Breast epithelium (tissue), 3 donors: Measurements from ENCODE around the gene FNIP2.

Source experiments
- CTCF ChIP-seq, 3 donors: fragments of 450-650 bp; IDR thresholded peaks; one replicate each; pipeline ENCODE4 v1.5.1; 2016 to 2017; ENCODE audit warnings: antibody characterized with exemption in 3 of 3, mild to moderate bottlenecking in 3 of 3, moderate library complexity in 3 of 3
- POLR2A ChIP-seq: fragments of 450-650 bp; IDR thresholded peaks from one replicate; pipeline ENCODE4 v1.6.1; 2016; ENCODE audit warnings: antibody characterized with exemption, mild to moderate bottlenecking, moderate library complexity

DNA sequence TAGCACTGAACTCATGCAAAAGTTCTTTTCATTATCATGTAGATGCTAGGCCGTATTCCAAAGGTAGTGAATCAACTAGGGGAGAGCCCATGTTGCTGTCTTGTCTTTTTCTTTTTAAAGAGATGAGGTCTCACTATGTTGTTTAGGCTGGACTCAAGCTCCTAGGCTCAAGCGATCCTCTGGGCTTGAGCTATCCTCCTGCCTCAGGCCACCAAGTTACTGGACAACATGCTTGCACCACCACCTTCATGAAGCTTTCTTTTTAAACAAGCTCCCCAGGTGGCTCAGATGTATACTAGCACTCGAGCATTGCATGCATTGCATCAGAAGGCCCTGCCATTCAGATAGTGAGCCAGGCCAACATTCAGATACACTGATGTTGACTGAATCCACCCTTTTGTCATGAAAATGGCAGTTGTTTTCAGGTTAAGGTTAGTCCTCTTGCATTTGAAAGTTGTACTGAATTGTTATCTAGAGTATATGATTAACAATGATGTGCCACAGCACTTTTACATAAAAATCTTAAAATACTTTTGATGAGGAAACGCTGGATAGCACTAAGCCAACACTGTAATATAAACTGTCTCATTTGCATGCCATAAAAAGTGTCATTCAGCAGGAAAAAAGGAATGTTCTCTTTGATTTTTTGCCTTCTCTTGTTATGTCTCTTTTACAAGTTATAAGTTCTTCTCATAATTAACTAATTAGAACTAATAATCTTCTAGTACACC is 76.7 kb downstream of the FNIP2 start:
- no peak for TF ChIP-seq CTCF (IDR thresholded peaks at IDR 0.05)
- TF ChIP-seq POLR2A = no peak
